ENCODE results near the gene PLPP3.

The PLPP3 gene

DNA sequence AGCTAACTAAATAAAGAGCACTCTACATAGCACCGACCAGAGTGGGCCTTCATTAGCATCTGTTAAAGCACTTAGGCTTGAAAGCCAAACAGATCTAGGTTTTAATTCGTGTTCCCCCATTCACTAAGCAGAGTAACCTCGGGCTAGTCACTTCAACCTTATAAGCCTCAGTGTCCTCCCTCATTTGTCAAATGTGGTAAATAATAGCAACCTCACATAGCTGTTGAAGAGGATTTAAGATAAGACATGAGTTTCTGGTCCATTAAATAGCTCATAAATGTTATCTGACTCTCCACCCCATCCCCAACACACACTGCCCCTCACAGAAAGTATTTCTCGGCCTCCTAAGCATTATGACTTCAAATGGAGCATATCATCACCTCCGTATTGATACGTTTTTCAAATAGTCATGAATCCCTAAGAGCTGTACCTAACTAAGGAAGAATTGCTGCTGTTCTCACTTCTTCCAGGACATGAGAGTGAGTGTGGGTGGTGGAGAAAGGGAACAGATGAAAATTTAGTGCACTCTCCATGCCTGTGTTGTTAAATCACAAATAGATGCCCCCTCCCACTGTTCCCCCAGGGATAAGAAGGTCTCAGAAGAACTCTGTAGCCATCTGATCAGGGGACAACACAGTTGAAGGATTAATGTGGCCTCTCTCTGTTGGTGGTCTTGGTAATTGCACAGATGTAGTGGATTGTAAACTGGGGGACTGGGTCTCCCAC, 47.6 kb downstream of the PLPP3 start:
- no peak for TF ChIP-seq ZFX (IDR thresholded peaks at IDR 0.05; ENCODE audit: borderline replicate concordance)
- TF ChIP-seq, protein P1, sequence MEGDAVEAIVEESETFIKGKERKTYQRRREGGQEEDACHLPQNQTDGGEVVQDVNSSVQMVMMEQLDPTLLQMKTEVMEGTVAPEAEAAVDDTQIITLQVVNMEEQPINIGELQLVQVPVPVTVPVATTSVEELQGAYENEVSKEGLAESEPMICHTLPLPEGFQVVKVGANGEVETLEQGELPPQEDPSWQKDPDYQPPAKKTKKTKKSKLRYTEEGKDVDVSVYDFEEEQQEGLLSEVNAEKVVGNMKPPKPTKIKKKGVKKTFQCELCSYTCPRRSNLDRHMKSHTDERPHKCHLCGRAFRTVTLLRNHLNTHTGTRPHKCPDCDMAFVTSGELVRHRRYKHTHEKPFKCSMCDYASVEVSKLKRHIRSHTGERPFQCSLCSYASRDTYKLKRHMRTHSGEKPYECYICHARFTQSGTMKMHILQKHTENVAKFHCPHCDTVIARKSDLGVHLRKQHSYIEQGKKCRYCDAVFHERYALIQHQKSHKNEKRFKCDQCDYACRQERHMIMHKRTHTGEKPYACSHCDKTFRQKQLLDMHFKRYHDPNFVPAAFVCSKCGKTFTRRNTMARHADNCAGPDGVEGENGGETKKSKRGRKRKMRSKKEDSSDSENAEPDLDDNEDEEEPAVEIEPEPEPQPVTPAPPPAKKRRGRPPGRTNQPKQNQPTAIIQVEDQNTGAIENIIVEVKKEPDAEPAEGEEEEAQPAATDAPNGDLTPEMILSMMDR (IDR thresholded peaks at IDR 0.05), result no peak
- no peak overlapping the region for H3K27ac ChIP-seq

DNA sequence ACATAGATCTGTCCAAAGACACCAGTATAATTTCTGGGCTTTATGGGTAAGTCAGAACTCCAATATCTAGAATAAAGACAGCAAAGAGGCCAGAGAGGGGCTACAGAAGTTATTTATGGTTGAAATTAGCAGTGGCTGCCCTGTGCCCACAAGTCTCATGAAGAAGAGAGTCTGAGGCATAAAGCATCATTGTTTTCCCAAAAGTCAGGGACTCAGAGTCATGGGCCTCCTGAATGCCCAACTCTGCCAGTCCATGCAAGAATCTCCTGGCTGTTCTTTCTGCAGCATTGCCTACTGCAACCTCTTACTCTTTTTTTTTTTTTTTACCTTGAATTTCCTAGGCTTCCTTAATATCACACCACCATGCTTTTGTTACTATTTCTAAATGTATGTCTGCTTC, 49.6 kb downstream of the PLPP3 start:
- TF ChIP-seq ZFX (IDR thresholded peaks at IDR 0.05; ENCODE audit: borderline replicate concordance), result no peak
- TF ChIP-seq, protein P1 (IDR thresholded peaks at IDR 0.05), result no peak
- no peak overlapping the region for H3K27ac ChIP-seq

- H3K27ac ChIP-seq, result no peak overlapping the region
Measured at GRCh38 chr1:56527548-56528302, 51.6 kb downstream of the PLPP3 start.

GRCh38 chr1:56526571-56527174, 52.7 kb downstream of the PLPP3 start:
- TF ChIP-seq ZFX (IDR thresholded peaks at IDR 0.05; ENCODE audit: borderline replicate concordance), result no peak
- TF ChIP-seq, protein P1 (IDR thresholded peaks at IDR 0.05), result no peak
- H3K27ac ChIP-seq, result no peak overlapping the region

More at GRCh38 chr1:56527548-56528302, 51.6 kb downstream of the PLPP3 start:
- TF ChIP-seq, protein P1 (IDR thresholded peaks at IDR 0.05), result no peak
- no peak for TF ChIP-seq ZFX (IDR thresholded peaks at IDR 0.05; ENCODE audit: borderline replicate concordance)

GRCh38 chr1:56525489-56526041, 53.8 kb downstream of the PLPP3 start:
- no peak overlapping the region for H3K27ac ChIP-seq
- no peak for TF ChIP-seq ZFX (IDR thresholded peaks at IDR 0.05; ENCODE audit: borderline replicate concordance)
- TF ChIP-seq, protein P1 (IDR thresholded peaks at IDR 0.05), result no peak

DNA sequence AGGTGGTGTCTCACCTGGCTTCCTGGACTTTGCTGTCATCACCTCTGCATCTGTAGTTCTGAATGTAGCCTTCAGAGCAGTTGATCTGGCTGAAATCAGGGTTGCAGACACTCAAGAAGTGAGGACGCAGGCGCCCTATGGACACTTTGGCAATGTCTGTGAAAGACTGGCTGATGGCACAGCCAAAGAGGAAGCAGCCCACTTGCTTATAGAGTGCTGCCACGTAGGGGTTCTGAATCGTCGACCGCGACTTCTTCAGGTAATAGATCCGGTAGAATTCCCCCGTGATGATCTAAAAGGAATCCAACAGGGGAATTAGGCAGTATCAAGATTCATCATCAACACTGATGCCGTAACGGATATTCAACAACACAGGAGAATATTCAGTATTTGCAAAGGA, 55.1 kb downstream of the PLPP3 start:
- no peak for TF ChIP-seq ZFX (IDR thresholded peaks at IDR 0.05; ENCODE audit: borderline replicate concordance)
- TF ChIP-seq, protein P1 (IDR thresholded peaks at IDR 0.05), result no peak
- H3K27ac ChIP-seq, result no peak overlapping the region

Measured in 22Rv1 (cell line).